Measurements from ENCODE around the gene ERN2. TPM values are rescaled to one million over a fixed set of nuclear protein-coding genes. Genes with fewer than 3 reads are reported as not detected.

ERN2 gene
- total and polyA plus RNA-seq, 2 of the 13 experiments (the other 11 are each of a cell fraction or from before 2014, with no cell fraction given), result 2.2 to 3.5 TPM

- TF ChIP-seq STAT5B (CRISPR knock-in tag; IDR thresholded peaks at IDR 0.05), result no peak
- no peak for TF ChIP-seq CTCF (CRISPR knock-in tag; IDR thresholded peaks at IDR 0.05)
- no peak for TF ChIP-seq SOX13 (IDR thresholded peaks at IDR 0.05)
- TF ChIP-seq SOX13 (CRISPR knock-in tag; conservative IDR thresholded peaks at IDR 0.05 in 1 of 2, IDR thresholded peaks at IDR 0.05 in 1 of 2), result 0 out of 4 replicates have a peak, but pooled peaks of 1 of the 2 experiments have one; percentile 16
- no peak for TF ChIP-seq ZNF414 (CRISPR knock-in tag; IDR thresholded peaks at IDR 0.05)
- no peak for TF ChIP-seq ZNF709 (CRISPR knock-in tag; IDR thresholded peaks at IDR 0.05)
- no peak for TF ChIP-seq PHF5A (CRISPR knock-in tag; IDR thresholded peaks at IDR 0.05; ENCODE audit: low read depth, unreplicated experiment)
- no peak for TF ChIP-seq KDM1A (CRISPR knock-in tag; IDR thresholded peaks at IDR 0.05)
- no peak for TF ChIP-seq ZFP37 (CRISPR knock-in tag; IDR thresholded peaks at IDR 0.05; ENCODE audit: borderline replicate concordance)
- no peak for TF ChIP-seq U2AF1 (optimal IDR thresholded peaks at IDR 0.05; ENCODE audit: low read depth, low read length)
- no peak for TF ChIP-seq ZBTB3 (CRISPR knock-in tag; IDR thresholded peaks at IDR 0.05; ENCODE audit: borderline replicate concordance, low read depth)
- peak; percentile 35; the same call in 1 of the 2 replicates for TF ChIP-seq THAP7 (CRISPR knock-in tag; IDR thresholded peaks at IDR 0.05)
- TF ChIP-seq BRCA1 (CRISPR knock-in tag; IDR thresholded peaks at IDR 0.05), result no peak
- TF ChIP-seq ZNF780A (CRISPR knock-in tag; IDR thresholded peaks at IDR 0.05), result no peak
- no peak for TF ChIP-seq HDAC1 (CRISPR knock-in tag; IDR thresholded peaks at IDR 0.05)
- TF ChIP-seq HOXA7 (CRISPR knock-in tag; IDR thresholded peaks at IDR 0.05), result no peak
- no peak for TF ChIP-seq ZNF576 (CRISPR knock-in tag; IDR thresholded peaks at IDR 0.05)
- TF ChIP-seq PITX1 (CRISPR knock-in tag; IDR thresholded peaks at IDR 0.05), result peak; percentile 79; the same call in 1 of the 2 replicates
- 0 out of 2 replicates have a peak, but pooled peaks have one; percentile 59 for TF ChIP-seq ZNF710 (CRISPR knock-in tag; IDR thresholded peaks at IDR 0.05; ENCODE audit: borderline replicate concordance)
- TF ChIP-seq CBX1 (IDR thresholded peaks at IDR 0.05; ENCODE audit: low read depth), result no peak
Measured at GRCh38 chr16:23673971-23674614, 38.9 kb downstream of the ERN2 start (continued).

Data from HepG2 (cell line).